HepG2 (cell line): ENCODE data around the gene YIF1A. TPM values are rescaled to one million over a fixed set of nuclear protein-coding genes. Genes with fewer than 3 reads are reported as not detected.

Source experiments
- GABPB1 ChIP-seq: IDR thresholded peaks from 2 replicates; pipeline ENCODE4 v1.6.1; 2016; ENCODE audit warnings: mild to moderate bottlenecking, missing genetic modification reagents, moderate library complexity, missing compliant biosample characterization
- GTF3A ChIP-seq: sonication (generic); formaldehyde crosslinking; conservative IDR thresholded peaks from 2 replicates; pipeline ENCODE4 v1.4.0; 2020; ENCODE audit warnings: mild to moderate bottlenecking, missing genetic modification reagents
- HNRNPH1 ChIP-seq: fragments of 200-400 bp; formaldehyde crosslinking; optimal IDR thresholded peaks from 2 replicates; pipeline ENCODE3; 2017; ENCODE audit warnings: mild to moderate bottlenecking, low read depth, low read length
- IRF1 ChIP-seq: sonication (generic); formaldehyde crosslinking; IDR thresholded peaks from 2 replicates; pipeline ENCODE4 v1.4.0; 2020; ENCODE audit warnings: low read depth, mild to moderate bottlenecking, missing genetic modification reagents
- MNT ChIP-seq: fragments of 450-650 bp; IDR thresholded peaks from 2 replicates; pipeline ENCODE4 v1.6.1; 2016
- NR2F1 ChIP-seq, 2 experiments: fragments of 450-650 bp in 1 of 2; formaldehyde crosslinking in 1 of 2; IDR thresholded peaks; 2 replicates each; pipeline versions ENCODE4 v1.5.0 to v1.6.1; 2016 to 2020; ENCODE audit warnings: mild to moderate bottlenecking in 1 of 2, missing compliant biosample characterization in 1 of 2, missing genetic modification reagents in 1 of 2, moderate library complexity in 1 of 2
- TP53 ChIP-seq: sonication (generic); formaldehyde crosslinking; conservative IDR thresholded peaks from 2 replicates; pipeline ENCODE4 v1.4.0; 2020; ENCODE audit warnings: missing genetic modification reagents
- ZNF121 ChIP-seq: sonication (generic); formaldehyde crosslinking; IDR thresholded peaks from 2 replicates; pipeline ENCODE4 v1.5.0; 2020; ENCODE audit warnings: mild to moderate bottlenecking, missing genetic modification reagents
- ZNF264 ChIP-seq: sonication (generic); formaldehyde crosslinking; IDR thresholded peaks from 2 replicates; pipeline ENCODE4 v1.4.0; 2020; ENCODE audit warnings: missing genetic modification reagents
- ZNF670 ChIP-seq: sonication (generic); formaldehyde crosslinking; IDR thresholded peaks from 2 replicates; pipeline ENCODE4 v1.8.0; 2022; ENCODE audit warnings: mild to moderate bottlenecking, missing genetic modification reagents, borderline replicate concordance
- ZNF710 ChIP-seq: sonication (generic); formaldehyde crosslinking; IDR thresholded peaks from 2 replicates; pipeline ENCODE4 v1.5.0; 2020; ENCODE audit warnings: mild to moderate bottlenecking, missing genetic modification reagents, borderline replicate concordance
- ZNF747 ChIP-seq: sonication (generic); formaldehyde crosslinking; IDR thresholded peaks from 2 replicates; pipeline ENCODE4 v1.8.1; 2023; ENCODE audit warnings: missing genetic modification reagents, mild to moderate bottlenecking, borderline replicate concordance
- polyA plus RNA-seq, 8 experiments: library from polyadenylated mRNA; depleted of rRNA in 3 of 8; stranded (reverse) in 7 of 8; unstranded in 1 of 8; fragments of >200 nt; fragmentation: Illumina TruSeq in 4 of 8; extraction: Trizol in 4 of 8; gene quantifications; 2 replicates each; pipeline versions ENCODE4 v1.2.1 to v1.2.3, GENCODE V29; 2011 to 2016; ENCODE audit warnings: low read depth in 4 of 8, missing spikeins in 1 of 8, mixed read lengths in 1 of 8; ENCODE audit not compliant: insufficient read depth in 1 of 8
- total RNA-seq, 5 experiments: library from RNA; depleted of rRNA; stranded (reverse); fragments of >200 nt; fragmentation: Illumina TruSeq; extraction: Trizol; gene quantifications; 2 replicates each; pipeline ENCODE4 v1.2.3, GENCODE V29; 2016; ENCODE audit warnings: low read depth in 1 of 5
- TF ChIP-seq, protein P1 (sequence below): sonication (generic); formaldehyde crosslinking; IDR thresholded peaks from 2 replicates; pipeline ENCODE4 v1.4.0; 2020; ENCODE audit warnings: missing genetic modification reagents
- TF ChIP-seq, protein P2 (sequence below): sonication (generic); formaldehyde crosslinking; IDR thresholded peaks from 2 replicates; pipeline ENCODE4 v1.8.0; 2022; ENCODE audit warnings: missing genetic modification reagents, low read depth, mild to moderate bottlenecking, borderline replicate concordance
- TF ChIP-seq, protein P3 (sequence below): sonication (generic); formaldehyde crosslinking; conservative IDR thresholded peaks from 2 replicates; pipeline ENCODE4 v1.4.0; 2020; ENCODE audit warnings: missing genetic modification reagents

Gene YIF1A
- total and polyA plus RNA-seq, 2 of the 13 experiments (the other 11 are each of a cell fraction or from before 2014, with no cell fraction given), result 133 to 145 TPM

GRCh38 chr11:66312549-66313320 is 23.8 kb upstream of the YIF1A start (continued):
- TF ChIP-seq, protein P1, sequence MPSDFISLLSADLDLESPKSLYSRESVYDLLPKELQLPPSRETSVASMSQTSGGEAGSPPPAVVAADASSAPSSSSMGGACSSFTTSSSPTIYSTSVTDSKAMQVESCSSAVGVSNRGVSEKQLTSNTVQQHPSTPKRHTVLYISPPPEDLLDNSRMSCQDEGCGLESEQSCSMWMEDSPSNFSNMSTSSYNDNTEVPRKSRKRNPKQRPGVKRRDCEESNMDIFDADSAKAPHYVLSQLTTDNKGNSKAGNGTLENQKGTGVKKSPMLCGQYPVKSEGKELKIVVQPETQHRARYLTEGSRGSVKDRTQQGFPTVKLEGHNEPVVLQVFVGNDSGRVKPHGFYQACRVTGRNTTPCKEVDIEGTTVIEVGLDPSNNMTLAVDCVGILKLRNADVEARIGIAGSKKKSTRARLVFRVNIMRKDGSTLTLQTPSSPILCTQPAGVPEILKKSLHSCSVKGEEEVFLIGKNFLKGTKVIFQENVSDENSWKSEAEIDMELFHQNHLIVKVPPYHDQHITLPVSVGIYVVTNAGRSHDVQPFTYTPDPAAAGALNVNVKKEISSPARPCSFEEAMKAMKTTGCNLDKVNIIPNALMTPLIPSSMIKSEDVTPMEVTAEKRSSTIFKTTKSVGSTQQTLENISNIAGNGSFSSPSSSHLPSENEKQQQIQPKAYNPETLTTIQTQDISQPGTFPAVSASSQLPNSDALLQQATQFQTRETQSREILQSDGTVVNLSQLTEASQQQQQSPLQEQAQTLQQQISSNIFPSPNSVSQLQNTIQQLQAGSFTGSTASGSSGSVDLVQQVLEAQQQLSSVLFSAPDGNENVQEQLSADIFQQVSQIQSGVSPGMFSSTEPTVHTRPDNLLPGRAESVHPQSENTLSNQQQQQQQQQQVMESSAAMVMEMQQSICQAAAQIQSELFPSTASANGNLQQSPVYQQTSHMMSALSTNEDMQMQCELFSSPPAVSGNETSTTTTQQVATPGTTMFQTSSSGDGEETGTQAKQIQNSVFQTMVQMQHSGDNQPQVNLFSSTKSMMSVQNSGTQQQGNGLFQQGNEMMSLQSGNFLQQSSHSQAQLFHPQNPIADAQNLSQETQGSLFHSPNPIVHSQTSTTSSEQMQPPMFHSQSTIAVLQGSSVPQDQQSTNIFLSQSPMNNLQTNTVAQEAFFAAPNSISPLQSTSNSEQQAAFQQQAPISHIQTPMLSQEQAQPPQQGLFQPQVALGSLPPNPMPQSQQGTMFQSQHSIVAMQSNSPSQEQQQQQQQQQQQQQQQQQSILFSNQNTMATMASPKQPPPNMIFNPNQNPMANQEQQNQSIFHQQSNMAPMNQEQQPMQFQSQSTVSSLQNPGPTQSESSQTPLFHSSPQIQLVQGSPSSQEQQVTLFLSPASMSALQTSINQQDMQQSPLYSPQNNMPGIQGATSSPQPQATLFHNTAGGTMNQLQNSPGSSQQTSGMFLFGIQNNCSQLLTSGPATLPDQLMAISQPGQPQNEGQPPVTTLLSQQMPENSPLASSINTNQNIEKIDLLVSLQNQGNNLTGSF (CRISPR knock-in tag), result no peak
- TF ChIP-seq, protein P2, sequence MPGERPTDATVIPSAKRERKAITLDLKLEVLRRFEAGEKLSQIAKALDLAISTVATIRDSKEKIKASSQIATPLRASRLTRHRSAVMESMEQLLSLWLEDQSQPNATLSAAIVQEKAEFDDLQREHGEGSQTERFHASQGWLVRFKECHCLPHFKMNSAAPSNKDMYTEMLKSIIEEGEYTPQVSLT, result no peak
- TF ChIP-seq ZNF670 (CRISPR knock-in tag), result 0 out of 2 replicates have a peak, but pooled peaks have one; percentile 54
- TF ChIP-seq ZNF264 (CRISPR knock-in tag), result 0 out of 2 replicates have a peak, but pooled peaks have one; percentile 50
- 0 out of 2 replicates have a peak, but pooled peaks have one; percentile 1 for TF ChIP-seq GTF3A (CRISPR knock-in tag)
- TF ChIP-seq MNT, result no peak
- TF ChIP-seq NR2F1 (CRISPR knock-in tag; IDR thresholded peaks at IDR 0.05), result no peak
- peak; percentile 81 for TF ChIP-seq ZNF710 (CRISPR knock-in tag)
- TF ChIP-seq ZNF747, result peak; percentile 42; the same call in 1 of the 2 replicates
- peak; percentile 7; the same call in 1 of the 2 replicates for TF ChIP-seq GABPB1
- no peak for TF ChIP-seq HNRNPH1
- no peak for TF ChIP-seq TP53 (CRISPR knock-in tag)
- no peak for TF ChIP-seq ZNF121 (CRISPR knock-in tag)
- TF ChIP-seq, protein P3, sequence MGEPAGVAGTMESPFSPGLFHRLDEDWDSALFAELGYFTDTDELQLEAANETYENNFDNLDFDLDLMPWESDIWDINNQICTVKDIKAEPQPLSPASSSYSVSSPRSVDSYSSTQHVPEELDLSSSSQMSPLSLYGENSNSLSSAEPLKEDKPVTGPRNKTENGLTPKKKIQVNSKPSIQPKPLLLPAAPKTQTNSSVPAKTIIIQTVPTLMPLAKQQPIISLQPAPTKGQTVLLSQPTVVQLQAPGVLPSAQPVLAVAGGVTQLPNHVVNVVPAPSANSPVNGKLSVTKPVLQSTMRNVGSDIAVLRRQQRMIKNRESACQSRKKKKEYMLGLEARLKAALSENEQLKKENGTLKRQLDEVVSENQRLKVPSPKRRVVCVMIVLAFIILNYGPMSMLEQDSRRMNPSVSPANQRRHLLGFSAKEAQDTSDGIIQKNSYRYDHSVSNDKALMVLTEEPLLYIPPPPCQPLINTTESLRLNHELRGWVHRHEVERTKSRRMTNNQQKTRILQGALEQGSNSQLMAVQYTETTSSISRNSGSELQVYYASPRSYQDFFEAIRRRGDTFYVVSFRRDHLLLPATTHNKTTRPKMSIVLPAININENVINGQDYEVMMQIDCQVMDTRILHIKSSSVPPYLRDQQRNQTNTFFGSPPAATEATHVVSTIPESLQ, result no peak
- no peak for TF ChIP-seq IRF1
